K562 (cell line): Measurements from ENCODE around the gene CAPN3. TPM values are rescaled to one million over a fixed set of nuclear protein-coding genes. Genes with fewer than 3 reads are reported as not detected.
A peak's percentile ranks its signal among the peaks of the same experiment; 100 is the strongest.

Source experiments
- ATAC-seq: fragments of 200-7000 bp; cut with Tn5 transposase; 3 replicates; pipeline ENCODE4 v1.9.1; 2020; ENCODE audit warnings: moderate library complexity
- BruUV-seq: library from RNA; stranded (reverse); fragments of 400-500 nt; replicated peaks from 2 replicates; lab custom pipeline; 2021; lab: Mats Ljungman, UMichigan
- CTCF ChIA-PET: fragments of 300-600 bp; formaldehyde crosslinking; extraction: SDS; loops from one replicate; lab custom pipeline; 2021; ENCODE audit warnings: low intra/inter-chr PET ratio; lab: Yijun Ruan, JAX
- POLR2A ChIA-PET: fragments of 300-600, 350-650 bp; sonication (Branson Sonifier 250); formaldehyde crosslinking; extraction: SDS; loops from one replicate; lab custom pipeline; 2021; ENCODE audit warnings: antibody characterized with exemption, inconsistent platforms; lab: Yijun Ruan, JAX
- DNase-seq, 4 experiments: peaks; one replicate each; pipeline versions ENCODE4 v3.0.0 to v3.0.0-alpha.2; 2011 to 2018; ENCODE audit warnings: low spot score in 3 of 4, mixed read lengths in 3 of 4; ENCODE audit errors: extremely low read depth in 1 of 4
- FAIRE-seq: peaks from 2 replicates; lab custom pipeline; 2011; peaks lifted over from hg19 to GRCh38; lab: Jason Lieb, UNC
- H2AFZ ChIP-seq: 2 replicates; pipeline ENCODE4 v1.6.0; 2011; ENCODE audit warnings: low read depth, low read length, control low read depth, inconsistent platforms
- H3K27ac ChIP-seq: fragments of 200-600 bp; 3 replicates; pipeline ENCODE4 v1.8.0; 2011; ENCODE audit warnings: low read depth, mild to moderate bottlenecking, control low read depth, inconsistent platforms, low read length, moderate library complexity, mixed read lengths; ENCODE audit errors: extremely low read depth
- H3K27me3 ChIP-seq, 2 experiments: fragments of 300-600 bp in 1 of 2; 2 replicates in 1 of 2; 3 replicates in 1 of 2; pipeline versions ENCODE4 v1.6.0 to v1.8.0; 2011; ENCODE audit warnings: inconsistent platforms in 2 of 2, low read length in 2 of 2, mild to moderate bottlenecking in 1 of 2, mixed read lengths in 1 of 2, moderate library complexity in 1 of 2; ENCODE audit not compliant: control insufficient read depth in 2 of 2, insufficient read depth in 2 of 2
- H3K36me3 ChIP-seq: fragments of 300-600 bp; 3 replicates; pipeline ENCODE4 v1.8.0; 2011; ENCODE audit warnings: mild to moderate bottlenecking, low read length, inconsistent platforms; ENCODE audit not compliant: control insufficient read depth, insufficient read depth
- H3K4me1 ChIP-seq, 2 experiments: fragments of 200-600 bp in 1 of 2; replicated peaks in 1 of 2; 2 replicates in 1 of 2; 3 replicates in 1 of 2; pipeline versions ENCODE4 v1.5.1 to v1.8.0; 2011; ENCODE audit warnings: inconsistent platforms in 2 of 2, low read length in 2 of 2, mild to moderate bottlenecking in 1 of 2, mixed read lengths in 1 of 2, moderate library complexity in 1 of 2; ENCODE audit not compliant: control insufficient read depth in 2 of 2, insufficient read depth in 2 of 2
- H3K4me2 ChIP-seq: 2 replicates; pipeline ENCODE4 v1.6.1; 2011; ENCODE audit warnings: low read length, control low read depth, inconsistent platforms, mixed read lengths; ENCODE audit not compliant: insufficient read depth
- H3K4me3 ChIP-seq: fragments of 200-600 bp; sonication (generic), shearing (Covaris generic); 2 replicates; pipeline ENCODE4 v1.5.1; 2016; ENCODE audit warnings: control low read depth, inconsistent platforms
- H3K79me2 ChIP-seq: fragments of 200-600 bp; 3 replicates; pipeline ENCODE4 v1.8.0; 2011; ENCODE audit warnings: low read length, inconsistent platforms; ENCODE audit not compliant: control insufficient read depth, insufficient read depth
- H3K9ac ChIP-seq, 2 experiments: 2 replicates each; pipeline versions ENCODE4 v1.6.0 to v1.6.1; 2011; ENCODE audit warnings: low read depth in 2 of 2, low read length in 2 of 2, control low read depth in 1 of 2, inconsistent platforms in 1 of 2, mild to moderate bottlenecking in 1 of 2, mixed read lengths in 1 of 2; ENCODE audit not compliant: insufficient read depth in 1 of 2
- H3K9me1 ChIP-seq: one replicate; pipeline ENCODE4 v1.6.0; 2011; ENCODE audit warnings: inconsistent platforms, mild to moderate bottlenecking, low read length, moderate library complexity; ENCODE audit not compliant: control insufficient read depth, insufficient read depth
- H3K9me3 ChIP-seq: replicated peaks from 2 replicates; pipeline ENCODE4 v1.5.1; 2011; ENCODE audit warnings: low read depth, low read length, inconsistent platforms; ENCODE audit not compliant: control insufficient read depth, insufficient read depth
- H4K20me1 ChIP-seq: replicated peaks from 2 replicates; pipeline ENCODE4 v1.6.1; 2011; ENCODE audit warnings: low read length, inconsistent platforms, mixed read lengths; ENCODE audit not compliant: control insufficient read depth, insufficient read depth
- CCNT2 ChIP-seq: IDR thresholded peaks from 2 replicates; pipeline ENCODE4 v1.6.1; 2011; ENCODE audit warnings: borderline replicate concordance, low read depth, mild to moderate bottlenecking, moderate library complexity, mixed read lengths, low read length; ENCODE audit not compliant: insufficient read length; ENCODE audit errors: extremely low read depth
- RAD21 ChIP-seq, 2 experiments: fragments of 250-450 bp in 1 of 2; fragments of 450-650 bp in 1 of 2; sonication (Bioruptor Pico) in 1 of 2; formaldehyde crosslinking in 1 of 2; IDR thresholded peaks in 1 of 2; conservative IDR thresholded peaks in 1 of 2; 2 replicates each; pipeline versions ENCODE4 v1.4.0 to v1.8.0; 2020 to 2022; ENCODE audit warnings: mild to moderate bottlenecking in 2 of 2, moderate library complexity in 1 of 2
- ZNF224 ChIP-seq: sonication (generic); formaldehyde crosslinking; IDR thresholded peaks from 2 replicates; pipeline ENCODE4 v1.8.0; 2022; ENCODE audit warnings: mild to moderate bottlenecking, missing genetic modification reagents
- WGBS: fragments of 100-300 bp; shearing (Covaris generic); methylation state at CpG from one replicate; pipeline ENCODE4 v1.1.6; 2016; ENCODE audit warnings: low coverage, mixed read lengths; ENCODE audit not compliant: insufficient coverage; ENCODE audit errors: missing lambda C conversion rate; 5-methylcytosine and 5-hydroxymethylcytosine counted together
- in situ Hi-C: fragments of 300-500 bp; cut with MboI; formaldehyde crosslinking; loops from 4 replicates; pipeline ENCODE4 v1.15.0; 2018; ENCODE audit warnings: inconsistent platforms, mixed read lengths
- intact Hi-C: fragments of 100-400 bp; cut with micrococcal nuclease; formaldehyde crosslinking; loops from 2 replicates; pipeline ENCODE4 v1.14.2; 2022
- polyA plus RNA-seq, 8 experiments: library from polyadenylated mRNA; depleted of rRNA in 4 of 8; stranded (reverse) in 5 of 8; unstranded in 3 of 8; fragments of >200 nt; fragmentation: Nextera tagmentation in 2 of 8; fragmentation: Illumina TruSeq in 1 of 8; extraction: Ambion mirVana in 2 of 8; extraction: Trizol in 1 of 8; gene quantifications; 2 replicates each; pipeline versions ENCODE4 v1.2.1 to v1.2.3, GENCODE V29; 2011 to 2014; ENCODE audit warnings: inconsistent platforms in 1 of 8, missing spikeins in 1 of 8
- total RNA-seq, 7 experiments: library from RNA; depleted of rRNA in 6 of 7; stranded (reverse); fragments of >200 nt in 6 of 7; fragmentation: Illumina TruSeq in 2 of 7; extraction: Trizol in 2 of 7; gene quantifications; 2 replicates each; pipeline versions ENCODE4 v1.2.1 to v1.2.3, GENCODE V29; 2011 to 2021; ENCODE audit warnings: low replicate concordance in 1 of 7
- TF ChIP-seq, protein P1 (sequence below), 3 experiments: IDR thresholded peaks in 2 of 3; conservative IDR thresholded peaks in 1 of 3; 2 replicates each; pipeline ENCODE4 v1.5.1; 2011 to 2012; ENCODE audit warnings: low read length in 3 of 3, mild to moderate bottlenecking in 3 of 3, control low read depth in 2 of 3, improper control_type of control experiment in 1 of 3, inconsistent platforms in 1 of 3, low read depth in 1 of 3, mixed read lengths in 1 of 3, moderate library complexity in 1 of 3; ENCODE audit not compliant: insufficient read depth in 2 of 3

Gene CAPN3
- total and polyA plus RNA-seq, 9 of the 15 experiments (the other 6 are each of a cell fraction or from before 2014, with no cell fraction given) = 0.03 to 0.34 (median 0.20) TPM; not detected in 2

DNA sequence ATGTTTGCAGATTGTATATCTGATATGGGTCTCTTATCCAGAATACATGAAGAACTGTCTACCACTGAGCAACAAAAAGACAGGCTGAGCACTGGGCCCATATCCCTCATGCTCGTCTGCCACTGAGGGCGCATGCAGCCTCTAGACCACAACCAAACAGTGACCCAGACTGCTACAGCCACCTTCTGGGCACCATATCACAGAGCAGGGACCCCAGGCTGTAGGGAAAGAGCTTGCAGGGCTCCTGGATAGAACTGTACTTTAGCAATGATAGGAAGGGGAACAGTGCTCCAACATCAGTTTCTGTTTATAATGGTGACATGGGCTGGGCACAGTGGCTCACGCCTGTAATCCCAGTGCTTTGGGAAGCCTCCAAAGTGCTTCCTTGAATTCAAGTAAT lies 45.8 kb upstream of the CAPN3 start:
- Histone ChIP-seq H3K9me3 (no peaks in the 10 kb centered on the region), H3K27ac (no peak overlapping the region), H3K27me3 (no peaks in the 10 kb centered on the region), H3K9ac (no peak overlapping the region), H2AFZ (no peak overlapping the region), H3K36me3 (0 out of 3 replicates have a peak, but pooled peaks cover 3% of the 10 kb centered on the region), H4K20me1 (no peaks in the 10 kb centered on the region), H3K4me1 (no peaks in the 10 kb centered on the region), H3K9me1 (no peaks in the 10 kb centered on the region), H3K79me2 (no peaks in the 10 kb centered on the region), H3K4me2 (no peak overlapping the region), H3K4me3 (no peak overlapping the region)
- ATAC-seq (peak; percentile 51; the same call in 1 of the 3 replicates), FAIRE-seq (no peak), DNase-seq (peak in 2 of 4 experiments; percentile 5 to 8)
- CTCF ChIA-PET = no interaction called here
- no peak for TF ChIP-seq CCNT2
- peak in 1 of 2 experiments; percentile 28; a peak in 1 of 4 replicates for TF ChIP-seq RAD21 (CRISPR knock-in tag; conservative IDR thresholded peaks at IDR 0.05 in 1 of 2, IDR thresholded peaks at IDR 0.05 in 1 of 2)
- TF ChIP-seq, protein P1, sequence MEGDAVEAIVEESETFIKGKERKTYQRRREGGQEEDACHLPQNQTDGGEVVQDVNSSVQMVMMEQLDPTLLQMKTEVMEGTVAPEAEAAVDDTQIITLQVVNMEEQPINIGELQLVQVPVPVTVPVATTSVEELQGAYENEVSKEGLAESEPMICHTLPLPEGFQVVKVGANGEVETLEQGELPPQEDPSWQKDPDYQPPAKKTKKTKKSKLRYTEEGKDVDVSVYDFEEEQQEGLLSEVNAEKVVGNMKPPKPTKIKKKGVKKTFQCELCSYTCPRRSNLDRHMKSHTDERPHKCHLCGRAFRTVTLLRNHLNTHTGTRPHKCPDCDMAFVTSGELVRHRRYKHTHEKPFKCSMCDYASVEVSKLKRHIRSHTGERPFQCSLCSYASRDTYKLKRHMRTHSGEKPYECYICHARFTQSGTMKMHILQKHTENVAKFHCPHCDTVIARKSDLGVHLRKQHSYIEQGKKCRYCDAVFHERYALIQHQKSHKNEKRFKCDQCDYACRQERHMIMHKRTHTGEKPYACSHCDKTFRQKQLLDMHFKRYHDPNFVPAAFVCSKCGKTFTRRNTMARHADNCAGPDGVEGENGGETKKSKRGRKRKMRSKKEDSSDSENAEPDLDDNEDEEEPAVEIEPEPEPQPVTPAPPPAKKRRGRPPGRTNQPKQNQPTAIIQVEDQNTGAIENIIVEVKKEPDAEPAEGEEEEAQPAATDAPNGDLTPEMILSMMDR (IDR thresholded peaks at IDR 0.05 in 2 of 3, conservative IDR thresholded peaks at IDR 0.05 in 1 of 3; ENCODE audit: insufficient read depth in 2 of 3, low read depth in 1 of 3, low read length in 3 of 3) = peak in 1 of 3 experiments; percentile 23; a peak in 2 of 6 replicates
- TF ChIP-seq ZNF224 (CRISPR knock-in tag) = no peak
- WGBS = 30% methylated on average over 3 of the region's 3 CpGs
- no TSS peak for BruUV-seq
- POLR2A ChIA-PET = interaction anchor here (0.7 to 1.4 kb wide), 2 partner anchors 16 to 75 kb away, joined by 3 read pairs; no protein-coding TSS in a partner anchor
- intact Hi-C loops = no loop called here
- in situ Hi-C loops = no loop called here
